ENCODE data around the gene CSNK1A1L. TPM values are rescaled to one million over a fixed set of nuclear protein-coding genes. Genes with fewer than 3 reads are reported as not detected.
"Not testable (repeated sequence)": the region's sequence is repeated elsewhere in the genome, so short reads cannot be mapped to it uniquely, and the experiment has no call there.

The CSNK1A1L gene
- polyA plus RNA-seq, 3 donors = not detected

DNA sequence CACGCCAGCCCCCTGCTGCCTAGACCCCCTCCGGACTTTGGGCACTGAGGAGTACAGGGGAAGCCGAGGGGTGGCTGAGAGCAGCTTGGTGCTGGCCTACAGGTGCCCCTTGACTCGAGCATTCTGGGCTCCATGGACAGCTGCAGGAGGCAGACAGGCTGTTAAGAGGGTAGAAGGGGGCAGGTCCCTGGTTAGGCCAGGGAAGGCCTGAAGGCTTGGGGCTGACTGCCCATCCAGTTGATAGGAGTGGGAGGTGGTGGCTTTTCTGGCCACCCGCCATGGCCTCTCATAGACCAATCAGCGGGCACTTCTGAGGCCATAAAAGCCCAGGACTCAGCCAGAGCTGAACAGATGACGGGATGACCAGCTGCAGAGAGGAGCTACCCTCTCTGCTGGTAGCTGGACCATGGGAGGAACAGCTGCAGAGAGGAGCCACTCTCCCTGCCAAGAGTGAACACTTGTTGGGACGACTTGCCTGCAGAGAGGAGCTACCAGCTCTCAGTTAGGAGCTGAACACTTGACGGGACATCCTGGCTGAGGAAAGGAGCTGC lies 35.2 kb downstream of the CSNK1A1L start:
- H3K27ac ChIP-seq (ENCODE audit: low read depth, low read length) = no peak overlapping the region
- 85 to 89% (median 86%) methylated on average over 9 of the region's 9 CpGs for WGBS, 3 donors

DNA sequence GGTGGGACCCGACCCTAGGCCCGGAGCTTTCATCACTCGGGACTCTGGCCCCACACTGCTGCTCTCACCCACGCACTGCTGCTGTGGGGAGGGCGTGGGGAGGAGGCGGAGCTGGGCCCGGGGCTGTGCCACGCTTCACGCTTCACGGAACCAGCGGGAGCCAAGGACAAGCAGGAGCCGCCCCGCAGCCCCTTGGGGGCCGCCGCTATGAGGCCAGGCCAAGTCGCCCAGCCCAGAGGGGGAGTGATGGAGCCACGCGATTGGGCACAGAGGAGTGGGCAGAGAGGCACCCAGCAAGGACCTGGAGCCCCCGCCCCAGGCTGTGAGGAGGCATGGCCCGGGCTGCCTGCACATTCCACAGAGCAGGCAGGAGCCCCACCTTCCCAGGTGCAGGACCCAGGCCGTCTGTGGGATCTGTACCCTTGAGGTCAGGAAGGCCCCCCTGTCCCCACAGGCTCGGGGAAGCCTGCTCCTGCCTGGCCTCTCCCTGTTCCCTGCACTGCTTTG lies 35.8 kb downstream of the CSNK1A1L start:
- WGBS, 3 donors = 87 to 91% (median 88%) methylated on average over 22 of the region's 22 CpGs
- H3K27ac ChIP-seq (ENCODE audit: low read depth, low read length) = no peak overlapping the region

DNA sequence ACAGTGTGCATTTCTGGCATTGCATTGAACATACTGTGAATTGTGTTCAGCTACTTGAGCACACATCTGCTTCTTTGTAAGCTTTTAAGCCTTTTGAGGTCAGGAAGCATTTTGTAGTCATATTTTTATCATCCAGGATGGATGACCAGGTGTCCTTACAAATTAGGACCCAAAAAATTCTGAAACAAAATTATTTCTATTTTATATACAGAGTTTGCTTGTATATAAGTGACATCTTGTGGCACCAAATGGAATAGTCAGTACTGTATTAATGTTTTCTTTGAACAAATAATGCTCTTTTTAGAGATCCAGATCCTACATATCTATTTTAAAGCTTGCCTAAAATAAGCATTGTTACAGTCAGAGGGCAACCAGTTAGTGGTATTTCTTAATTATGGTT lies 36.5 kb downstream of the CSNK1A1L start:
- H3K27ac ChIP-seq (ENCODE audit: low read depth, low read length) = no peak overlapping the region

DNA sequence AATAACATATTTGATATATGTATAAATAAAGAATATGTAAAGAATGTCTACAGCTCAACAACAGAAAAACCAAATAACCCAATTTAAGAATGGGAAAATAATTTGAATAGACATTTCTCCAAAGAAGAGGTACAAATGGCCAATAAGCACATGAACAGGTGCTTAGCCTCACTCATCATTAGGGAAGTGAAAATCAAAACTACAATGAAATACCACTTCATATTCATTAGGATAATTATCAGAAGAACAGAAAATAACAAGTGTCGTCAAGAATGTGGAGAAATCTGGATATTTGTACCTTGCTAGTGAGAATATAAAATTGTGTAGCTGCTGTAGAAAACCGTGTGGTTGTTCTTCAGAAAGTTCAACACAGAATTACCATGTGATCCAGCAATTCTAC lies 37.6 kb downstream of the CSNK1A1L start:
- no peak overlapping the region for H3K27ac ChIP-seq (ENCODE audit: low read depth, low read length)
- 71 to 88% (median 87%) methylated on average over 2 of the region's 2 CpGs for WGBS, 3 donors

DNA sequence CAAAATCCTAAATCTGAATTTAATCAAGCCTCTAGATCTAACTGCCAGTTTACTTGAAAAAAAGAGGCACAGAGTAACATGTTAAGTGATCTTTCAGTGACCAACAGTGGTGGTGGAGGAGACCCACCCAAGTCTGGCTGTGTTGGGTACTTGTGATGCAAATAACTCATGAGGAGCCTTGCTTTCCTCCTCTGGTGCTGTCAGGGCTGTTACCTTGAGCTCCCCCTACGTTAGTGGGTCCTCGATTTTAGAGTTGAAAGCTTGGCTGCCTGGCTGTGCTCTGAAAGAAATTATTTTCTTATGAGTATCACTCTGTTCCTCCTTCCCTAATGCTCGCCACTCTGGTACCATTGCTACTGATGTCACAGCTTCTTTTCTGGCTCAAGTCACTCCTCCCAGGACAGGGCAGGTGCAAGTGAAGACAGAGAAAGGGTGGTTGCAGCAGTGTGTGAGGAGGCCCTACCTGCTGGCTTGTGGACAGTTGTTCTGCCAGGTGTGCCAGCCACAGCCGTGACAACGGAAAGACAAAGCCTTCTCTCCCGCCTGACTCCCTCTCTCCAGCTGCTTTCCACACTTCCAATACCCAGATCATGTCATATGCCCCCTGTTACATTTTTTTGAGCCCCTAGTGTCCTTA lies 39.5 kb downstream of the CSNK1A1L start:
- 65 to 89% (median 86%) methylated on average over 6 of the region's 6 CpGs for WGBS, 3 donors
- no peak overlapping the region for H3K27ac ChIP-seq (ENCODE audit: low read depth, low read length)

DNA sequence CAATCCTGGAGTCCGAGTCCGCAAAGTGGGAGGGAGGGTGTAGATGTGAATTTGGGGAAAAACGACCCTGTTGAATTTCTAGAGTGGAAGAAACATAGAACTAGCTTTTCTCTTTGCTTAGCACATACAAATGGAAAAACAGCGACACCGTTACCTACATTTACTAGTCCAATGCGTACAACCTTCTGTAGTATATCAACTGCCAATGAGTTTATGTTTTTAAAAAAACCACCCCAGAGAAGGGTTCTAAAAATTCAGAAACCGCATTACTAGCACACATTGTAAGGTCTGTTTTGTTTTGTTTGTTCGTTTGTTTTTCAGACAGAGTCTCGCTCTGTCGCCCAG lies 45.6 kb downstream of the CSNK1A1L start:
- no peak overlapping the region for H3K27ac ChIP-seq (ENCODE audit: low read depth, low read length)
- 12 to 24% (median 16%) methylated on average over 10 of the region's 10 CpGs for WGBS, 3 donors

DNA sequence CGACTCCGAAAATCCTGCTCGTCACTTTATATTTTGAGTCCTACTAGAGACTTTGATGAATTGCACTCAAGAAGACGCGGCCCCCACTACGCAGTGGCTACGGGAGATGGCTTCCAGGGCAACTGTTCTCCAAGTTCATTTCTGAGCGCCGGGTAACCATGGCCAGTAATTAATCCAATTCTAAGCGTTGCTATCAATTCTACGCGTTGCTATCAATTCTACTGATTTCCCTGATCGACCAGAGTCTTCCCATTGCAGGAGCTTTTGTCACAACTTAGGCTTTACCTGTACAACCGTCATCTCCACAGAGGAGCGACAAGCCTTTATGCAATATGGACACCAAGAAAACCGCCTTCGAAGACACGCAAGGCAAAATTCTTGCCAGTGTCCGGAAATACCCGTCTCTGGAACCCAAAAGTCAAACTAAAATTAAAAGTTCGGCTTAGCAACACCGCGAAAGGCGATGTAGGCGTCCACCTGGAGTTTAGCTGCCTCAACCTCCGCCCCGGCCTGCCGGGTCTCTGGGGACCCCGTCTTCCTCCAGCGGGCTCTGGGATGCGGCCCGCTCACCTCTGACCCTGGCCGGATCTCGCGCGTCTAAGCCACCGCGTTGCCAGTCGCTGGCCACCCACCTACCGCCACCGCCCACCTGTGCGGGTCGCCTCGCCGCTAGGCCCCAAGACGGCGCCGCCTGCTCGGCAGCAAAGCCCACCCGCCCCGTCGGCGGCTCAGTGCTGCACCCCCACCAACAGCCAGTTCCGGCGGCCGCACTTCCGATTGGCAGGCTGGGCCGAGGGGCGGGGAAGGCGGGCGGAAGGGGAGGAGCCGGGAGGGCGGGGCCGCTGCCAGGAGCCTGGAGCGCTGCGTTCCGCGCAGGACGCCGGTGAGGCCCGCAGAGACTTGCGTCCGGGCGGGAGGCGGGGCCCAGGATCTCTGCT lies 46.3 kb downstream of the CSNK1A1L start, which contains the start of gene SUPT20H:
SUPT20H (minus strand) TSS at position 779 of the 938 bp plus-strand sequence. CDS start 8,198 bp downstream, outside the sequence.
- WGBS, 3 donors = 0 to 1% (median 0%) methylated on average over 64 to 75 of the region's 75 CpGs
- H3K27ac ChIP-seq (ENCODE audit: low read depth, low read length) = no peak within 1 kb of the TSS

DNA sequence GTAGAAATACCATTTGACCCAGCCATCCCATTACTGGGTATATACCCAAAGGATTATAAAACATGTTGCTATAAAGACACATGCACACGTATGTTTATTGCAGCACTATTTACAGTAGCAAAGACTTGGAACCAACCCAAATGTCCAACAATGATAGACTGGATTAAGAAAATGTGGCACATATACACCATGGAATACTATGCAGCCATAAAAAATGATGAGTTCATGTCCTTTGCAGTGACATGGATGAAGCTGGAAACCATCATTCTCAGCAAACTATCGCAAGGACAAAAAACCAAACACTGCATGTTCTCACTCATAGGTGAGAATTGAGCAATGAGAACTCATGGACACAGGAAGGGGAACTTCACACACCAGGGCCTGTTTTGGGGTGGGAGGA lies 49.2 kb downstream of the CSNK1A1L start:
- H3K27ac ChIP-seq (ENCODE audit: low read depth, low read length) = not testable (repeated sequence)
- 72 to 91% (median 84%) methylated on average over 2 of the region's 2 CpGs for WGBS, 3 donors

Other genes starting within 250 kb of the CSNK1A1L start
- 1 to 10 TPM in 2 of 3 donors, under 1 TPM in 1; 0.46 to 2.8 (median 2.7) TPM for gene SMAD9, start 185.4 kb downstream of the CSNK1A1L start, polyA plus RNA-seq
- 10 to 100 TPM; 40.2 to 73.4 (median 41.9) TPM for gene ALG5, start 106.3 kb downstream of the CSNK1A1L start, polyA plus RNA-seq
- gene EXOSC8, start 104.9 kb downstream of the CSNK1A1L start, polyA plus RNA-seq = 10 to 100 TPM; 15.3 to 30.5 (median 22.3) TPM
- 10 to 100 TPM; 12.6 to 20.9 (median 14.0) TPM for gene SUPT20H, start 46.0 kb downstream of the CSNK1A1L start, polyA plus RNA-seq

All from adipose tissue (tissue), 3 donors.